HepG2 (cell line): ENCODE data around the gene KLHL30. TPM values are rescaled to one million over a fixed set of nuclear protein-coding genes. Genes with fewer than 3 reads are reported as not detected.

Experiments used
- ATAC-seq: fragments of 200-7000 bp; cut with Tn5 transposase; 3 replicates; pipeline ENCODE4 v1.9.1; 2020; ENCODE audit warnings: mild to moderate bottlenecking, moderate library complexity
- BruUV-seq: library from RNA; stranded (reverse); fragments of 400-500 nt; replicated peaks from 2 replicates; lab custom pipeline; 2021; lab: Mats Ljungman, UMichigan
- CTCF ChIA-PET: fragments of 300-600 bp; formaldehyde crosslinking; extraction: SDS; loops from one replicate; lab custom pipeline; 2021; ENCODE audit warnings: low total read pairs, inconsistent platforms, low intra/inter-chr PET ratio; lab: Yijun Ruan, JAX
- POLR2A ChIA-PET: fragments of 350-600 bp; sonication (Branson Sonifier 250); formaldehyde crosslinking; loops from one replicate; lab custom pipeline; 2020; ENCODE audit warnings: antibody characterized with exemption, inconsistent platforms; lab: Yijun Ruan, JAX
- DNase-seq: peaks from one replicate; pipeline ENCODE4 v3.0.0-alpha.2; 2015; ENCODE audit warnings: low spot score
- FAIRE-seq: peaks from 3 replicates; lab custom pipeline; 2011; peaks lifted over from hg19 to GRCh38; lab: Jason Lieb, UNC
- H2AFZ ChIP-seq: one replicate; pipeline ENCODE4 v1.6.1; 2011; ENCODE audit warnings: low read length, inconsistent platforms
- H3K27ac ChIP-seq: fragments of 300-600 bp; 3 replicates; pipeline ENCODE4 v1.8.0; 2011; ENCODE audit warnings: mixed run types, mild to moderate bottlenecking, mixed read lengths, low read length, inconsistent platforms; ENCODE audit not compliant: insufficient read depth; ENCODE audit errors: extremely low read length
- H3K27me3 ChIP-seq, 2 experiments: fragments of 200-600 bp in 1 of 2; 2 replicates in 1 of 2; 3 replicates in 1 of 2; pipeline versions ENCODE4 v1.6.0 to v1.8.0; 2011; ENCODE audit warnings: low read length in 2 of 2, mild to moderate bottlenecking in 2 of 2, moderate library complexity in 2 of 2, inconsistent platforms in 1 of 2; ENCODE audit not compliant: insufficient read depth in 2 of 2, control insufficient read depth in 1 of 2
- H3K36me3 ChIP-seq, 2 experiments: fragments of 200-600 bp in 1 of 2; replicated peaks in 1 of 2; 2 replicates in 1 of 2; 3 replicates in 1 of 2; pipeline versions ENCODE4 v1.5.1 to v1.8.0; 2011; ENCODE audit warnings: low read length in 2 of 2, inconsistent platforms in 1 of 2; ENCODE audit not compliant: insufficient read depth in 2 of 2, control insufficient read depth in 1 of 2
- H3K4me1 ChIP-seq: 2 replicates; pipeline ENCODE4 v1.5.1; 2012; ENCODE audit warnings: low read length, inconsistent platforms; ENCODE audit not compliant: insufficient read depth
- H3K4me2 ChIP-seq: 2 replicates; pipeline ENCODE4 v1.6.0; 2011; ENCODE audit warnings: low read depth, low read length, inconsistent platforms
- H3K4me3 ChIP-seq, 3 experiments: fragments of 200-600 bp in 1 of 3; sonication (generic), shearing (Covaris generic) in 1 of 3; replicated peaks in 1 of 3; 2 replicates each; pipeline ENCODE4 v1.5.1; 2011 to 2016; ENCODE audit warnings: low read length in 3 of 3, inconsistent platforms in 2 of 3, low read depth in 2 of 3, mild to moderate bottlenecking in 2 of 3, control low read depth in 1 of 3, mixed read lengths in 1 of 3; ENCODE audit not compliant: insufficient read depth in 1 of 3
- H3K79me2 ChIP-seq: one replicate; pipeline ENCODE4 v1.6.1; 2011; ENCODE audit warnings: low read length, inconsistent platforms; ENCODE audit not compliant: insufficient read depth
- H3K9ac ChIP-seq: 2 replicates; pipeline ENCODE4 v1.6.0; 2011; ENCODE audit warnings: mild to moderate bottlenecking, low read depth, low read length, inconsistent platforms; ENCODE audit not compliant: insufficient read depth
- H3K9me3 ChIP-seq: 2 replicates; pipeline ENCODE4 v1.5.1; 2012; ENCODE audit warnings: mild to moderate bottlenecking, low read length
- H4K20me1 ChIP-seq: 2 replicates; pipeline ENCODE4 v1.6.0; 2011; ENCODE audit warnings: inconsistent platforms, mild to moderate bottlenecking, low read length, moderate library complexity; ENCODE audit not compliant: insufficient read depth
- CTCF ChIP-seq: sonication (generic); formaldehyde crosslinking; IDR thresholded peaks from 2 replicates; pipeline ENCODE4 v1.5.0; 2020; ENCODE audit warnings: mild to moderate bottlenecking, missing genetic modification reagents, moderate library complexity
- GATA4 ChIP-seq: sonication (generic); IDR thresholded peaks from 2 replicates; pipeline ENCODE4 v1.6.1; 2016; ENCODE audit warnings: antibody characterized with exemption, low read depth, borderline replicate concordance
- GFI1 ChIP-seq: sonication (generic); formaldehyde crosslinking; IDR thresholded peaks from 2 replicates; pipeline ENCODE4 v1.5.0; 2020; ENCODE audit warnings: missing genetic modification reagents, mild to moderate bottlenecking, borderline replicate concordance
- HNRNPL ChIP-seq: fragments of 200-400 bp; formaldehyde crosslinking; IDR thresholded peaks from 2 replicates; pipeline ENCODE4 v1.6.1; 2017; ENCODE audit warnings: mild to moderate bottlenecking, low read depth, low read length
- MLLT10 ChIP-seq: sonication (generic); formaldehyde crosslinking; IDR thresholded peaks from 2 replicates; pipeline ENCODE4 v1.4.0; 2020; ENCODE audit warnings: missing genetic modification reagents
- MXD1 ChIP-seq: sonication (generic); formaldehyde crosslinking; IDR thresholded peaks from 2 replicates; pipeline ENCODE4 v1.4.0; 2020; ENCODE audit warnings: mild to moderate bottlenecking, missing genetic modification reagents
- NFYC ChIP-seq: IDR thresholded peaks from 2 replicates; pipeline ENCODE4 v1.6.1; 2016; ENCODE audit warnings: missing genetic modification reagents, missing compliant biosample characterization
- NPAS2 ChIP-seq: sonication (generic); formaldehyde crosslinking; IDR thresholded peaks from 2 replicates; pipeline ENCODE4 v1.8.0; 2022; ENCODE audit warnings: mild to moderate bottlenecking, missing genetic modification reagents, borderline replicate concordance
- NR3C1 ChIP-seq: sonication (generic); formaldehyde crosslinking; IDR thresholded peaks from 2 replicates; pipeline ENCODE4 v1.4.0; 2020; ENCODE audit warnings: missing genetic modification reagents
- RFX3 ChIP-seq: IDR thresholded peaks from 2 replicates; pipeline ENCODE4 v1.6.1; 2016; ENCODE audit warnings: missing biosample characterization, missing genetic modification reagents
- SRF ChIP-seq: IDR thresholded peaks from 2 replicates; pipeline ENCODE4 v1.6.1; 2011; ENCODE audit warnings: mild to moderate bottlenecking, low read depth, low read length, moderate library complexity
- STAG1 ChIP-seq: sonication (generic); formaldehyde crosslinking; IDR thresholded peaks from 2 replicates; pipeline ENCODE4 v1.4.0; 2020; ENCODE audit warnings: missing genetic modification reagents
- THAP11 ChIP-seq: IDR thresholded peaks from 2 replicates; pipeline ENCODE4 v1.6.1; 2016; ENCODE audit warnings: missing biosample characterization, missing genetic modification reagents
- ZNF124 ChIP-seq: sonication (generic); formaldehyde crosslinking; IDR thresholded peaks from 2 replicates; pipeline ENCODE4 v1.4.0; 2020; ENCODE audit warnings: missing genetic modification reagents
- ZNF225 ChIP-seq: sonication (generic); formaldehyde crosslinking; IDR thresholded peaks from 2 replicates; pipeline ENCODE4 v1.4.0; 2020; ENCODE audit warnings: mild to moderate bottlenecking, missing genetic modification reagents
- ZNF83 ChIP-seq: sonication (generic); formaldehyde crosslinking; IDR thresholded peaks from 2 replicates; pipeline ENCODE4 v1.4.0; 2020; ENCODE audit warnings: missing genetic modification reagents, mild to moderate bottlenecking, borderline replicate concordance
- ZSCAN21 ChIP-seq: sonication (generic); formaldehyde crosslinking; IDR thresholded peaks from 2 replicates; pipeline ENCODE4 v1.8.0; 2022; ENCODE audit warnings: mild to moderate bottlenecking, missing genetic modification reagents, moderate library complexity, borderline replicate concordance
- WGBS: methylation state at CpG from one replicate; pipeline ENCODE4 v1.1.6; 2017; ENCODE audit warnings: low lambda C conversion rate; 5-methylcytosine and 5-hydroxymethylcytosine counted together
- in situ Hi-C: cut with HindIII; loops from 2 replicates; pipeline ENCODE4 v1.10.0; 2017; ENCODE audit warnings: low pct_unique_long_range_greater_than_20kb; ENCODE audit not compliant: extremely low pct_ligation_motif_present
- intact Hi-C: fragments of 100-400 bp; cut with micrococcal nuclease; formaldehyde crosslinking; loops from one replicate; pipeline ENCODE4 v1.10.0; 2022; ENCODE audit not compliant: unreplicated experiment
- polyA plus RNA-seq, 8 experiments: library from polyadenylated mRNA; depleted of rRNA in 3 of 8; stranded (reverse) in 7 of 8; unstranded in 1 of 8; fragments of >200 nt; fragmentation: Illumina TruSeq in 4 of 8; extraction: Trizol in 4 of 8; gene quantifications; 2 replicates each; pipeline versions ENCODE4 v1.2.1 to v1.2.3, GENCODE V29; 2011 to 2016; ENCODE audit warnings: low read depth in 4 of 8, missing spikeins in 1 of 8, mixed read lengths in 1 of 8; ENCODE audit not compliant: insufficient read depth in 1 of 8
- total RNA-seq, 5 experiments: library from RNA; depleted of rRNA; stranded (reverse); fragments of >200 nt; fragmentation: Illumina TruSeq; extraction: Trizol; gene quantifications; 2 replicates each; pipeline ENCODE4 v1.2.3, GENCODE V29; 2016; ENCODE audit warnings: low read depth in 1 of 5
- TF ChIP-seq, protein P1 (sequence below): sonication (generic); formaldehyde crosslinking; IDR thresholded peaks from 2 replicates; pipeline ENCODE4 v1.5.1; 2020; ENCODE audit warnings: mild to moderate bottlenecking, missing genetic modification reagents, moderate library complexity

KLHL30 gene
- total and polyA plus RNA-seq, 2 of the 13 experiments (the other 11 are each of a cell fraction or from before 2014, with no cell fraction given): 0.05 TPM; not detected in 1

- Histone ChIP-seq H3K79me2 (no peaks in the 10 kb centered on the region), H3K9me3 (no peaks in the 10 kb centered on the region), H3K4me3 (no peak overlapping the region), H2AFZ (no peak overlapping the region), H3K27ac (no peak overlapping the region), H4K20me1 (no peaks in the 10 kb centered on the region), H3K4me2 (no peak overlapping the region), H3K36me3 (no peaks in the 10 kb centered on the region), H3K4me1 (peaks cover 33% of the 10 kb centered on the region), H3K9ac (no peak overlapping the region), H3K27me3 (peaks cover 6 to 46% of the 10 kb centered on the region in 2 experiments)
- 39% methylated on average over 21 of the region's 30 CpGs for WGBS
- no peak for FAIRE-seq
- no peak for DNase-seq
- intact Hi-C loops: no loop called here
- no TSS peak for BruUV-seq
- in situ Hi-C loops: no loop called here
- POLR2A ChIA-PET: interaction anchor here (1.3 kb wide), 1 partner anchor 41 kb away, joined by 4 read pairs; the partner anchor contains the start of gene SCLY
- CTCF ChIA-PET: no interaction called here
- ATAC-seq: peak; percentile 1; the same call in 2 of the 3 replicates
- no peak for TF ChIP-seq NR3C1 (CRISPR knock-in tag)
- no peak for TF ChIP-seq ZNF124 (CRISPR knock-in tag)
- no peak for TF ChIP-seq THAP11
- TF ChIP-seq CTCF (CRISPR knock-in tag): peak; percentile 38
- TF ChIP-seq MLLT10 (CRISPR knock-in tag): no peak
- no peak for TF ChIP-seq GATA4
- no peak for TF ChIP-seq ZNF225
- TF ChIP-seq SRF: no peak
- TF ChIP-seq ZNF83 (CRISPR knock-in tag): no peak
- TF ChIP-seq GFI1 (CRISPR knock-in tag): no peak
- TF ChIP-seq, protein P1, sequence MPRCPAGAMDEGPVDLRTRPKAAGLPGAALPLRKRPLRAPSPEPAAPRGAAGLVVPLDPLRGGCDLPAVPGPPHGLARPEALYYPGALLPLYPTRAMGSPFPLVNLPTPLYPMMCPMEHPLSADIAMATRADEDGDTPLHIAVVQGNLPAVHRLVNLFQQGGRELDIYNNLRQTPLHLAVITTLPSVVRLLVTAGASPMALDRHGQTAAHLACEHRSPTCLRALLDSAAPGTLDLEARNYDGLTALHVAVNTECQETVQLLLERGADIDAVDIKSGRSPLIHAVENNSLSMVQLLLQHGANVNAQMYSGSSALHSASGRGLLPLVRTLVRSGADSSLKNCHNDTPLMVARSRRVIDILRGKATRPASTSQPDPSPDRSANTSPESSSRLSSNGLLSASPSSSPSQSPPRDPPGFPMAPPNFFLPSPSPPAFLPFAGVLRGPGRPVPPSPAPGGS (CRISPR knock-in tag): no peak
- peak; percentile 60; the same call in 1 of the 2 replicates for TF ChIP-seq RFX3 (CRISPR knock-in tag)
- TF ChIP-seq ZSCAN21 (CRISPR knock-in tag): 0 out of 2 replicates have a peak, but pooled peaks have one; percentile 30
- no peak for TF ChIP-seq NFYC (CRISPR knock-in tag)
- 0 out of 2 replicates have a peak, but pooled peaks have one; percentile 22 for TF ChIP-seq MXD1 (CRISPR knock-in tag)
- peak; percentile 73 for TF ChIP-seq HNRNPL
- peak; percentile 20; the same call in 1 of the 2 replicates for TF ChIP-seq STAG1 (CRISPR knock-in tag)
- TF ChIP-seq NPAS2 (CRISPR knock-in tag): no peak
These were observed 36.3 kb upstream of the KLHL30 start for GRCh38 chr2:238101891-238102841.
